Hematopoietic multipotent progenitor cell treated with erythropoietin and hydrocortisone succinate and interleukin-3 and kit ligand, for 6 days (in vitro differentiated cells): ENCODE results near the gene CD93.

Experiments
- DNase-seq: peaks from one replicate; pipeline ENCODE4 v3.0.0-alpha.2; 2015

CD93 gene

GRCh38 chr20:23032056-23032749 lies 53.9 kb downstream of the CD93 start:
- no peak for DNase-seq

GRCh38 chr20:23031346-23031745 lies 54.8 kb downstream of the CD93 start:
- DNase-seq: no peak
